ENCODE measurements around the gene SLC39A7.

The SLC39A7 gene

GRCh38 chr6:33204165-33204414 lies 3.4 kb downstream of the SLC39A7 start:
- no peak overlapping the region for H3K4me3 ChIP-seq (ENCODE audit: low read depth, low read length)
- TF ChIP-seq MYC (IDR thresholded peaks at IDR 0.05; ENCODE audit: low read depth, low read length) (no peak), CTCF (IDR thresholded peaks at IDR 0.05; ENCODE audit: low read depth, low read length) (no peak)
- TF ChIP-seq, protein P1, sequence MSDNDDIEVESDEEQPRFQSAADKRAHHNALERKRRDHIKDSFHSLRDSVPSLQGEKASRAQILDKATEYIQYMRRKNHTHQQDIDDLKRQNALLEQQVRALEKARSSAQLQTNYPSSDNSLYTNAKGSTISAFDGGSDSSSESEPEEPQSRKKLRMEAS (IDR thresholded peaks at IDR 0.05; ENCODE audit: low read depth, low read length) = no peak
- DNase-seq (ENCODE audit: low read depth) = no peak

GRCh38 chr6:33204415-33205190 lies 3.9 kb downstream of the SLC39A7 start, which contains the start of gene HSD17B8:
HSD17B8 (plus strand) TSS chr6:33204655; CDS start chr6:33204669, 14 bp downstream.
- TF ChIP-seq, protein P1 (IDR thresholded peaks at IDR 0.05; ENCODE audit: low read depth, low read length) = no peak
- H3K4me3 ChIP-seq (ENCODE audit: low read depth, low read length) = no peak within 1 kb of the TSS
- no peak for DNase-seq (ENCODE audit: low read depth)

GRCh38 chr6:33205191-33206026 lies 4.7 kb downstream of the SLC39A7 start:
- H3K4me3 ChIP-seq (ENCODE audit: low read depth, low read length) = no peak overlapping the region
- TF ChIP-seq MYC (IDR thresholded peaks at IDR 0.05; ENCODE audit: low read depth, low read length) = no peak
- TF ChIP-seq CTCF (IDR thresholded peaks at IDR 0.05; ENCODE audit: low read depth, low read length) = peak; percentile 11
- DNase-seq (ENCODE audit: low read depth) = peak; percentile 31

DNA sequence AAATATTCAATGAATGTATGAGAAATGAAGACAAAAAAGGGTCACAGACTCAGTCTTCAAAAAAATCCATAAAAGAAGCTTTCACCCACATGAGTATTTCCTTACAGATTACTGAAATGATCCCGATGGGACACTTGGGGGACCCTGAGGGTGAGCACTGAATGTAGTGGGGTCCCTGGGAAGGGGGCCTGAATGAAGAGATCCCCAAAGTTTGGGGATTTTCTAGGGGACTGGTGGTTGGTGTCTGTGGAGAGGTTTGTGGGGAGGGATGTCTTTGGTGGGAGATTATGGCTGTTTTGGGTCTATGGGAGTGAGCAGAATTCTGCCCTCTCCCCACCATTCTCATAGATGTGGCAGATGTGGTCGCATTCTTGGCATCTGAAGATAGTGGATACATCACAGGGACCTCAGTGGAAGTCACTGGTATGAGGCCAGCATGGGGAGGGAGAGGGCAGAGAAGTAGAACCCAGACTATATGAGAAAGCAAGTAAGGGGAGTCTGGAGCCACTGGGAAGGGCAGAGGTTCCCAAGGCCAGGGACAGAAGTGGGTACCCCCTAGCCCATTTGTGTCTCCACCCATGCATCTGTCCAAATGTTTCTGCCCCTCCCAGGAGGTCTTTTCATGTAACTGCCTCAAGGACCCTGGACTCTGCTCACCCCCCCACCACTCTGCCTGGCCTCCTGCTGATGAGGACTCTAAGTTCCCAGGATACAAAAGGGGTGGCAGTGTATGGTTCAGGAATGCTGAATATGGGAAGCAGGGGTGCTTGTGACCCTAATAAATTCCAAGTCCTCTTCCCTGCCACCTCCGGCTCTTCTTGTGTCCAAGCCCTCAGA lies 5.6 kb downstream of the SLC39A7 start:
- peak; percentile 10 for DNase-seq (ENCODE audit: low read depth)
- TF ChIP-seq POLR2A (IDR thresholded peaks at IDR 0.05; ENCODE audit: extremely low read depth, insufficient read length) = no peak
- TF ChIP-seq MYC (IDR thresholded peaks at IDR 0.05; ENCODE audit: low read depth, low read length) = no peak
- TF ChIP-seq, protein P1 (IDR thresholded peaks at IDR 0.05; ENCODE audit: low read depth, low read length) = no peak
- no peak for TF ChIP-seq CTCF (IDR thresholded peaks at IDR 0.05; ENCODE audit: low read depth, low read length)
- H3K4me3 ChIP-seq (ENCODE audit: low read depth, low read length) = no peak overlapping the region

DNA sequence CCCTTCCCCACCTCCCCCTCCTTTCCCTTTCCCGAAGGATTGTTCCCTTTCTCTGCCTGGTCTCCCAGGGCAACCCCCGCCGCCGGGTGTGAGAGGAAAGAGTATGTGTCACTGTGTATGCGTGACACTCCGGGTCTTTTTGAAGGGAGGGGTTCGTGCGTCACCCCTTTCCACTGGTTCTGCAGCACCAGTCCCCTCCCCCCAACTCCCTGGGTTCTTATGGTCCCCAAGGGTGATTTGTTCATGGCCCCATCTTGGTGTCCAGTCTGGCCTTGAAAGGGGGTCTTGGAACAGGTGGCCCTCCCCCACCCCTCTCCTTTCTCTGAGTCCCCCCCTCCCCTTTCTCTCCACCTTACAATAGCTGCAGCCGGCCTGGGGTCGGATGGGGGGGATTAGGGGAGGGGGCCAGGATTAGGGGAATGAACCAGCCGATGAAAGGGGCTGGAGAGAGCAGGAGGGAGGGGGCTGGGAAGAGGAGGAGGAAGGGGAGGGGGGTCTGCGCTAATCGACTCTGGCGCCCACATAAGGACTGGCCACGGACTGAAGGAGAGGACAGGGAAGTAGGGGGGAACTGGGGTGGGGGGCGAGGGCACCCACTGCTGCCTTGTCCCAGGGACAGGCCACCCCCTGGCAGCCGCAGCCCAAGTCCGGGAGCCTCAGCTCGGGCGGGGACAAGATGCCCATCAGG lies 6.3 kb downstream of the SLC39A7 start:
- DNase-seq (ENCODE audit: low read depth) = no peak
- TF ChIP-seq, protein P1 (IDR thresholded peaks at IDR 0.05; ENCODE audit: low read depth, low read length) = no peak
- TF ChIP-seq CTCF (IDR thresholded peaks at IDR 0.05; ENCODE audit: low read depth, low read length) (no peak), POLR2A (IDR thresholded peaks at IDR 0.05; ENCODE audit: extremely low read depth, insufficient read length) (no peak), MYC (IDR thresholded peaks at IDR 0.05; ENCODE audit: low read depth, low read length) (no peak)
- peak overlapping the region; percentile 89 for H3K4me3 ChIP-seq (ENCODE audit: low read depth, low read length)

Data from NB4 (cell line).